HCT116 (cell line): Measurements from ENCODE around the gene LRP4.

Experiments used
- CEBPB ChIP-seq: IDR thresholded peaks from 2 replicates; pipeline ENCODE4 v1.6.1; 2012; ENCODE audit warnings: low read depth
- POLR2A ChIP-seq: IDR thresholded peaks from 2 replicates; pipeline ENCODE4 v1.7.0; 2011; ENCODE audit warnings: borderline replicate concordance; ENCODE audit not compliant: insufficient read depth, insufficient read length; ENCODE audit errors: extremely low read depth
- ZNF274 ChIP-seq: fragments of 200-500 bp; sonication (Bioruptor generic); IDR thresholded peaks from 2 replicates; pipeline ENCODE4 v1.6.1; 2014; ENCODE audit warnings: mild to moderate bottlenecking, low read depth, low read length, inconsistent platforms
- TF ChIP-seq, protein P1 (sequence below): IDR thresholded peaks from 2 replicates; pipeline ENCODE4 v1.6.1; 2012; ENCODE audit warnings: low read depth
- TF ChIP-seq, protein P2 (sequence below), 3 experiments: fragments of 200-600 bp in 1 of 3; sonication (generic) in 1 of 3; IDR thresholded peaks in 2 of 3; conservative IDR thresholded peaks in 1 of 3; 2 replicates each; pipeline ENCODE4 v1.5.1; 2012 to 2017; ENCODE audit warnings: low read depth in 2 of 3, low read length in 2 of 3, antibody characterized with exemption in 1 of 3, borderline replicate concordance in 1 of 3, control low read depth in 1 of 3, mild to moderate bottlenecking in 1 of 3, mixed read lengths in 1 of 3, mixed run types in 1 of 3, moderate library complexity in 1 of 3; ENCODE audit not compliant: insufficient read depth in 1 of 3
- TF ChIP-seq, protein P3 (sequence below): IDR thresholded peaks from 2 replicates; pipeline ENCODE4 v1.6.1; 2012

DNA sequence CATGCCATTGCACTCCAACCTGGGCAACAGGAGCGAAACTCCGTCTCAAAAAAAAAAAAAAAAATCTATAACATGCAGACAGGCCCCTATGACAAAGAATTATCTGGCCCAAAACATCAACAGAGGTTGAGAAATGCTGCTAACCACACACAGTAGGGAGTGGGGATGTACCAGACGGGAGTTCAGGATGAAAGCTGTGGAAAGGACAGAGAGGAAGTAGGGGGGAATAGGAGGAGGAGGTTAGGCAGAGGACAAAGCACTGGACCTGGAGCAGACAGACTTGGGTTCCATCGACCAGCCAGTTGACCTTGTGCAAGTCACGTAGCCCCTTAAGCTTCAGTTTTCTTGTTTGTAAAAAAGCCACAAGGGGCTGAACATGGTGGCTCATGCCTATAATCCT lies 12.5 kb downstream of the LRP4 start:
- TF ChIP-seq CEBPB (no peak), POLR2A (no peak), ZNF274 (no peak)
- TF ChIP-seq, protein P1, sequence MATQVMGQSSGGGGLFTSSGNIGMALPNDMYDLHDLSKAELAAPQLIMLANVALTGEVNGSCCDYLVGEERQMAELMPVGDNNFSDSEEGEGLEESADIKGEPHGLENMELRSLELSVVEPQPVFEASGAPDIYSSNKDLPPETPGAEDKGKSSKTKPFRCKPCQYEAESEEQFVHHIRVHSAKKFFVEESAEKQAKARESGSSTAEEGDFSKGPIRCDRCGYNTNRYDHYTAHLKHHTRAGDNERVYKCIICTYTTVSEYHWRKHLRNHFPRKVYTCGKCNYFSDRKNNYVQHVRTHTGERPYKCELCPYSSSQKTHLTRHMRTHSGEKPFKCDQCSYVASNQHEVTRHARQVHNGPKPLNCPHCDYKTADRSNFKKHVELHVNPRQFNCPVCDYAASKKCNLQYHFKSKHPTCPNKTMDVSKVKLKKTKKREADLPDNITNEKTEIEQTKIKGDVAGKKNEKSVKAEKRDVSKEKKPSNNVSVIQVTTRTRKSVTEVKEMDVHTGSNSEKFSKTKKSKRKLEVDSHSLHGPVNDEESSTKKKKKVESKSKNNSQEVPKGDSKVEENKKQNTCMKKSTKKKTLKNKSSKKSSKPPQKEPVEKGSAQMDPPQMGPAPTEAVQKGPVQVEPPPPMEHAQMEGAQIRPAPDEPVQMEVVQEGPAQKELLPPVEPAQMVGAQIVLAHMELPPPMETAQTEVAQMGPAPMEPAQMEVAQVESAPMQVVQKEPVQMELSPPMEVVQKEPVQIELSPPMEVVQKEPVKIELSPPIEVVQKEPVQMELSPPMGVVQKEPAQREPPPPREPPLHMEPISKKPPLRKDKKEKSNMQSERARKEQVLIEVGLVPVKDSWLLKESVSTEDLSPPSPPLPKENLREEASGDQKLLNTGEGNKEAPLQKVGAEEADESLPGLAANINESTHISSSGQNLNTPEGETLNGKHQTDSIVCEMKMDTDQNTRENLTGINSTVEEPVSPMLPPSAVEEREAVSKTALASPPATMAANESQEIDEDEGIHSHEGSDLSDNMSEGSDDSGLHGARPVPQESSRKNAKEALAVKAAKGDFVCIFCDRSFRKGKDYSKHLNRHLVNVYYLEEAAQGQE = no peak
- TF ChIP-seq, protein P2, sequence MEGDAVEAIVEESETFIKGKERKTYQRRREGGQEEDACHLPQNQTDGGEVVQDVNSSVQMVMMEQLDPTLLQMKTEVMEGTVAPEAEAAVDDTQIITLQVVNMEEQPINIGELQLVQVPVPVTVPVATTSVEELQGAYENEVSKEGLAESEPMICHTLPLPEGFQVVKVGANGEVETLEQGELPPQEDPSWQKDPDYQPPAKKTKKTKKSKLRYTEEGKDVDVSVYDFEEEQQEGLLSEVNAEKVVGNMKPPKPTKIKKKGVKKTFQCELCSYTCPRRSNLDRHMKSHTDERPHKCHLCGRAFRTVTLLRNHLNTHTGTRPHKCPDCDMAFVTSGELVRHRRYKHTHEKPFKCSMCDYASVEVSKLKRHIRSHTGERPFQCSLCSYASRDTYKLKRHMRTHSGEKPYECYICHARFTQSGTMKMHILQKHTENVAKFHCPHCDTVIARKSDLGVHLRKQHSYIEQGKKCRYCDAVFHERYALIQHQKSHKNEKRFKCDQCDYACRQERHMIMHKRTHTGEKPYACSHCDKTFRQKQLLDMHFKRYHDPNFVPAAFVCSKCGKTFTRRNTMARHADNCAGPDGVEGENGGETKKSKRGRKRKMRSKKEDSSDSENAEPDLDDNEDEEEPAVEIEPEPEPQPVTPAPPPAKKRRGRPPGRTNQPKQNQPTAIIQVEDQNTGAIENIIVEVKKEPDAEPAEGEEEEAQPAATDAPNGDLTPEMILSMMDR (IDR thresholded peaks at IDR 0.05 in 2 of 3, conservative IDR thresholded peaks at IDR 0.05 in 1 of 3; ENCODE audit: borderline replicate concordance in 1 of 3, insufficient read depth in 1 of 3, low read depth in 2 of 3, low read length in 2 of 3) = no peak
- TF ChIP-seq, protein P3, sequence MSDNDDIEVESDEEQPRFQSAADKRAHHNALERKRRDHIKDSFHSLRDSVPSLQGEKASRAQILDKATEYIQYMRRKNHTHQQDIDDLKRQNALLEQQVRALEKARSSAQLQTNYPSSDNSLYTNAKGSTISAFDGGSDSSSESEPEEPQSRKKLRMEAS = no peak
